Measurements from ENCODE around the gene FRMD4A.

FRMD4A gene

DNA sequence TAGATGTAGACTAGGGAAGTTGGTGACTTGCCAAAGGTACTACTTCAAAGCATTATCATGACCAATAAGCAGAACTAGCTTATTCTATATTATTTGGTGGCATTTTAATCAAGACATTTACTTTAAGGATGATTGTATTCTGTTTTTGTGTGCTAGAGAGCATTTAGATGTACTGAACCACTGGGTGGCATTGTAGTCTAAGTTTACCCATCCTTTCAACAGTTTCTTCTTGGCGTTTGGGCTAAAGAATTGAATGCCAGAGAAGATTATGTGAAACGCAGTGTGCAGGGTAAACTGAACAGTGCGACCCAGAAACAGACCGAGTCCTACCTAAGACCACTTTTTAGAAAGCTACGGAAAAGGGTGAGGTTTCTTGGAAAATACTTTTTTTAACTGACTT is 717.2 kb downstream of the FRMD4A start:
- peak; percentile 43 for DNase-seq (ENCODE audit: low spot score)

- DNase-seq (ENCODE audit: low spot score) = no peak
Measured at GRCh38 chr10:13612654-13613373, 717.9 kb downstream of the FRMD4A start.

GRCh38 chr10:13608246-13608853 is 722.4 kb downstream of the FRMD4A start:
- DNase-seq (ENCODE audit: low spot score) = no peak

DNA sequence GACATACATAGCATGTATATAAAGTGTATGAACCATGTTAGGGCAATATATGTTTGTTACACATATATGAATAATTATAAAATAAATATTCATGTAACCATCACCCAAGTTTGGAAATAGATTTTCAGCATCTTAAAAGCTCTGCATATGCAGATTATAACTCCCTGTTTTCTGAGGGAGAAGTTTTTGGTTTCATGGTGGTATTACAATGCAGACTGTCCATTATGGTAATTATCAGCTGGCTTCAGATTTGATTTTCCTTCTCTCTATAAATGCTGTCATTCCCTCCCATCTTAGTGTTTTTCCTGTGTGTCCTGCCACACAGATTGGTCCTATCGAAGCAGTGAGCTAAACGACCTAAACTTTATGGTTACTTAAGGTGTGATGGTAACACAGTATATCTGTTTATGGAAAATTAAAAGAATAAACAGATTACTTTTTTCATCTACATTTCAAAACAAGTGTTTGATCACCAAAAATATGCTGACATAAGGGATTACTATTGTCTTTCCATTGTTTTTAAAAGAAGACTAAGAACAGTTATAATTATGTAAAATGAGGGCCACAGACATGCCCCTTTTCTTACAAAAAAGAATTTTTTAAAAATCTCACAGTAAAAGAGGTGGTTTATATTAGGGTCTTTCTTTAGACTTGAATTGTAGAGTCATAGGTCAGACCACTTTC is 726.2 kb downstream of the FRMD4A start:
- no peak for DNase-seq (ENCODE audit: low spot score)

DNA sequence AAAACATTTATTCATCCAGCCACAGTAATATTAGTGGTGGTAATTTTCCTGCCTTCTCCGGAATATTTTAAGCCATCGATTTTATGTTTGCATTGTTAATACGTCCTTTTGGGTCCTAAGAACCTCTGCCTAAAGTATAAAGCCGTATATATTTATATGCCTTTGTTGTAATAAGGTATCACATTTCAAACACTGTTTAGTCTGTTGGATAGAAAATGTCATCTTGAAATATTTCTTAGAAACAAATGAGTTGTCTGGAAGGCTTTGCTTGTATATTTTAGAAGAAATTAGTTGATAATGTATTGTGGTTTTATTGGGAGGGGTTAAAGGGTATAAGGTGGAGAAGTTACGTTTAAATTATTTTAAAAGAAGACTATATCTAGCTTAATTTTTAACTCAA is 732.8 kb downstream of the FRMD4A start:
- no peak for DNase-seq (ENCODE audit: low spot score)

DNA sequence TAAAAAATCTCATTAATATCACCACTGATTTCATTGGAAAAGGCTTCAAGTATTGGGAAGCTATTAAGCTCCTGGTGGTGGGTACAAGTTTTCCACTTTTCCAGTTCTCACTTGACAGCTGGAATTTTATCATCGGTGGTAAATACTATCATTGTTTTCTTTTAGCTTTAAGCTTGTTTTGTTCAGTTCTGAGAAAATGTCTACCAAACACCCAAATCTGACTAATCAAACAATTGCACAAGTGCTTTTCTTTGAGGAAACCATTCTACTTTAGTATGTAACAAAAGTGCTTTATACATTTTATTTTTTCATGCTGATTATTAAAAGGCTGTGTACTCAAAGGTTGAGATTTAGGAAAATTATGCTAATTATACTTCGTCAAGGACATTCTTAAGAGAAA is 736.1 kb downstream of the FRMD4A start:
- DNase-seq (ENCODE audit: low spot score) = no peak
